ENCODE measurements around the gene PTGIS. TPM values are rescaled to one million over a fixed set of nuclear protein-coding genes. Genes with fewer than 3 reads are reported as not detected.
A peak's percentile ranks its signal among the peaks of the same experiment; 100 is the strongest.
"Not testable (repeated sequence)": the region's sequence is repeated elsewhere in the genome, so short reads cannot be mapped to it uniquely, and the experiment has no call there.

Gene PTGIS
- total RNA-seq, 1 experiment from 2014 or later, result 0.26 TPM

GRCh38 chr20:49566401-49567364, 1.3 kb downstream of the PTGIS start:
- Mint-ChIP-seq H3K27ac (ENCODE audit: unreplicated experiment) (no peak overlapping the region), H3K9me3 (ENCODE audit: low read depth, unreplicated experiment) (no peaks in the 10 kb centered on the region), H3K27me3 (ENCODE audit: unreplicated experiment) (peaks cover 30% of the 10 kb centered on the region), H3K36me3 (ENCODE audit: insufficient read depth, unreplicated experiment) (peaks cover 11% of the 10 kb centered on the region), H3K4me3 (ENCODE audit: low read depth, unreplicated experiment) (no peak overlapping the region), H3K4me1 (ENCODE audit: low read depth, unreplicated experiment) (peaks cover 18% of the 10 kb centered on the region)
- CTCF ChIA-PET, result interaction anchor here (0.6 to 0.7 kb wide), 2 partner anchors 9 to 1094 kb away, joined by 3 to 4 read pairs; no protein-coding TSS in a partner anchor
- DNase-seq, result no peak
- intact Hi-C loops (cut with micrococcal nuclease; ENCODE audit: unreplicated experiment), result no loop called here
- TF ChIP-seq CTCF (IDR thresholded peaks at IDR 0.05; ENCODE audit: unreplicated experiment), result no peak
- no TSS peak for BruUV-seq (replicated peaks)

DNA sequence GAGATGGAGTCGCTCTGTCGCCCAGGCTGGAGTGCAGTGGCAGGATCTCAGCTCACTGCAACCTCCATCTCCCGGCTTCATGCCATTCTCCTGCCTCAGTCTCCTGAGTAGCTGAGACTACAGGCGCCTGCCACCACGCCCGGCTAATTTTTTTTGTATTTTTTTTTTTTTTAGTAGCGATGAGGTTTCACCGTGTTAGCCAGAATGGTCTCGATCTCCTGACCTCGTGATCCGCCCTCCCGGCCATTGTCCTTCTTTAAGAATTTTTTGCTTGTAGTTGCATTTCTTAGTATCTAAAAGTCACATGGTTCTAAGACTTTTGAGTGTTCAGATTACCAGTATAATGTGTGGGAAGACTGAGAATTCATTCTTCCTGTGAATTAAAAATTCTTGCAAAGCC, 2.9 kb downstream of the PTGIS start:
- peaks cover 11% of the 10 kb centered on the region for H3K36me3 Mint-ChIP-seq (ENCODE audit: insufficient read depth, unreplicated experiment)
- H3K27ac Mint-ChIP-seq (ENCODE audit: unreplicated experiment); H3K4me3 Mint-ChIP-seq (ENCODE audit: low read depth, unreplicated experiment); intact Hi-C loops (cut with micrococcal nuclease; ENCODE audit: unreplicated experiment); DNase-seq; BruUV-seq (replicated peaks); H3K9me3 Mint-ChIP-seq (ENCODE audit: low read depth, unreplicated experiment): not testable (repeated sequence)
- peaks cover 13% of the 10 kb centered on the region for H3K27me3 Mint-ChIP-seq (ENCODE audit: unreplicated experiment)
- peaks cover 26% of the 10 kb centered on the region for H3K4me1 Mint-ChIP-seq (ENCODE audit: low read depth, unreplicated experiment)
- CTCF ChIA-PET, result interaction anchor here (0.6 to 1.0 kb wide), 2 partner anchors 21 to 212 kb away, joined by 3 read pairs; no protein-coding TSS in a partner anchor

- no peaks in the 10 kb centered on the region for H3K9me3 Mint-ChIP-seq (ENCODE audit: low read depth, unreplicated experiment)
- H3K4me1 Mint-ChIP-seq (ENCODE audit: low read depth, unreplicated experiment), result peaks cover 17% of the 10 kb centered on the region
- BruUV-seq (replicated peaks), result no TSS peak
- no peak for DNase-seq
- CTCF ChIA-PET, result interaction anchor here (0.6 to 1.5 kb wide), 2 partner anchors 16 to 1132 kb away, joined by 3 read pairs; no protein-coding TSS in a partner anchor
- H3K4me3 Mint-ChIP-seq (ENCODE audit: low read depth, unreplicated experiment), result no peak overlapping the region
- H3K36me3 Mint-ChIP-seq (ENCODE audit: insufficient read depth, unreplicated experiment), result peaks cover 9% of the 10 kb centered on the region
- peak overlapping the region; percentile 5 for H3K27ac Mint-ChIP-seq (ENCODE audit: unreplicated experiment)
- no peak for TF ChIP-seq CTCF (IDR thresholded peaks at IDR 0.05; ENCODE audit: unreplicated experiment)
- intact Hi-C loops (cut with micrococcal nuclease; ENCODE audit: unreplicated experiment), result no loop called here
- no peaks in the 10 kb centered on the region for H3K27me3 Mint-ChIP-seq (ENCODE audit: unreplicated experiment)
Measured at GRCh38 chr20:49563015-49563980, 4.6 kb downstream of the PTGIS start.

DNA sequence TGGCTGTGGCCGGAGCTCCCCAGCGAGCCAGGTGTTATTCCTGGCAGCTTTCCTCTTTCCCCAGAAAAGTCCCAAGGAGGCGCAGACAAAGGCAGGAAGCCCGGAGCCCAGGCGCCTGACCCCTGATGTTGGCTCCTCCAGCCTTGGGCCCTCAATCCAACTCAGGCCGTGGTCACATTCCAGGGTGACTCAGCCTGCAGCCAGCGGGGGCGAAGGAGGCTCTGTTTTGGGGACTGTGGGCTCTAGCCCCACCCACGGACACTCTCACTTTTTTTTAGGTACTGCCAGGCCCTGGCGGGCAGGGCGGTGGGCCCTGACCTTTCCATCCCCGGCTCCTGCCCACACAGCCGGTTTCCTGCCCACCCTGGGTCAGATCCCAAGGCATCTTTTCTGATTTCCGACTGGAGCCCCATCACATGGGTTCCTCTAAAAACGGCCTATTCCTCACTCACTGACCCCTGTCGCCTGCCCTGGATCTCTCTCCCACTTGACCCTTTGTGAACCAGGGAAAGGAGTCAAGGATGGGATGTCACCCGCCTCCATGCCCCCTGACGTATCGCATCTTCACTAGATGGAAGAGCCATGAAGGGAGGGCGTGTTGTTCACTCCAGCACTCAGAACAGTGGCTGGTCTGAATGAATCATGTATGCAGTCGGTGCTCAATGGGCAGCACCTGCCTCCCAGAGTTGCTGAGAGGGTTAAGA, 5.5 kb downstream of the PTGIS start:
- CTCF ChIA-PET, result interaction anchor here (0.8 to 1.6 kb wide), 7 partner anchors 9 to 46 kb away, joined by 3 to 5 read pairs (median 3); no protein-coding TSS in a partner anchor
- BruUV-seq (replicated peaks), result no TSS peak
- Mint-ChIP-seq H3K9me3 (ENCODE audit: low read depth, unreplicated experiment) (no peaks in the 10 kb centered on the region), H3K27ac (ENCODE audit: unreplicated experiment) (peak overlapping the region; percentile 5), H3K36me3 (ENCODE audit: insufficient read depth, unreplicated experiment) (peaks cover 6% of the 10 kb centered on the region), H3K4me3 (ENCODE audit: low read depth, unreplicated experiment) (peak overlapping the region; percentile 4), H3K27me3 (ENCODE audit: unreplicated experiment) (no peaks in the 10 kb centered on the region), H3K4me1 (ENCODE audit: low read depth, unreplicated experiment) (peaks cover 25% of the 10 kb centered on the region)
- intact Hi-C loops (cut with micrococcal nuclease; ENCODE audit: unreplicated experiment), result no loop called here
- DNase-seq, result peak; percentile 73
- no peak for TF ChIP-seq CTCF (IDR thresholded peaks at IDR 0.05; ENCODE audit: unreplicated experiment)
